ENCODE data around the gene F10. TPM values are rescaled to one million over a fixed set of nuclear protein-coding genes. Genes with fewer than 3 reads are reported as not detected.
A peak's percentile ranks its signal among the peaks of the same experiment; 100 is the strongest.

The F10 gene
- total RNA-seq, 1 donor from 2014 or later, result 8.9 TPM

- no peaks in the 10 kb centered on the region for H3K36me3 ChIP-seq
- H3K4me1 ChIP-seq, result no peaks in the 10 kb centered on the region
- TF ChIP-seq CTCF (IDR thresholded peaks at IDR 0.05), result no peak
- no peak overlapping the region for H3K4me3 ChIP-seq
- no peak overlapping the region for H3K27ac ChIP-seq
- H3K27me3 ChIP-seq (ENCODE audit: low read depth), result peaks cover 10% of the 10 kb centered on the region
- intact Hi-C loops (cut with DNase I), result no loop called here
- no peak for DNase-seq
- no peak for ATAC-seq
- no peaks in the 10 kb centered on the region for H3K9me3 ChIP-seq
Observed at GRCh38 chr13:113135281-113135760, 12.7 kb downstream of the F10 start.

GRCh38 chr13:113137691-113138298, 15.2 kb downstream of the F10 start:
- Histone ChIP-seq H3K27me3 (ENCODE audit: low read depth) (no peaks in the 10 kb centered on the region), H3K4me1 (no peaks in the 10 kb centered on the region), H3K4me3 (no peak overlapping the region), H3K9me3 (no peaks in the 10 kb centered on the region), H3K36me3 (no peaks in the 10 kb centered on the region), H3K27ac (no peak overlapping the region)
- intact Hi-C loops (cut with DNase I), result no loop called here
- DNase-seq, result no peak
- no peak for TF ChIP-seq CTCF (IDR thresholded peaks at IDR 0.05)
- no peak for ATAC-seq

- no peak overlapping the region for H3K27ac ChIP-seq
- ATAC-seq (no peak), DNase-seq (no peak)
- intact Hi-C loops (cut with DNase I), result no loop called here
- H3K9me3 ChIP-seq, result no peaks in the 10 kb centered on the region
- H3K4me1 ChIP-seq, result no peaks in the 10 kb centered on the region
- H3K27me3 ChIP-seq (ENCODE audit: low read depth), result no peaks in the 10 kb centered on the region
- H3K4me3 ChIP-seq, result no peak overlapping the region
- TF ChIP-seq CTCF (IDR thresholded peaks at IDR 0.05), result no peak
- H3K36me3 ChIP-seq, result no peaks in the 10 kb centered on the region
Observed at GRCh38 chr13:113138792-113139551, 16.4 kb downstream of the F10 start.

- H3K4me3 ChIP-seq, result no peak overlapping the region
- intact Hi-C loops (cut with DNase I), result no loop called here
- ATAC-seq (no peak), DNase-seq (no peak)
- no peaks in the 10 kb centered on the region for H3K27me3 ChIP-seq (ENCODE audit: low read depth)
- H3K9me3 ChIP-seq, result no peaks in the 10 kb centered on the region
- TF ChIP-seq CTCF (IDR thresholded peaks at IDR 0.05), result no peak
- H3K36me3 ChIP-seq, result no peaks in the 10 kb centered on the region
- H3K27ac ChIP-seq, result no peak overlapping the region
- H3K4me1 ChIP-seq, result no peaks in the 10 kb centered on the region
Observed at GRCh38 chr13:113139577-113139976, 17.0 kb downstream of the F10 start.

- ATAC-seq (peak in 1 of 2 donors; percentile 34), DNase-seq (peak; percentile 35)
- Histone ChIP-seq H3K27ac (no peak overlapping the region), H3K9me3 (no peaks in the 10 kb centered on the region), H3K4me1 (no peaks in the 10 kb centered on the region), H3K27me3 (ENCODE audit: low read depth) (no peaks in the 10 kb centered on the region), H3K36me3 (no peaks in the 10 kb centered on the region), H3K4me3 (no peak overlapping the region)
- intact Hi-C loops (cut with DNase I), result no loop called here
- no peak for TF ChIP-seq CTCF (IDR thresholded peaks at IDR 0.05)
Observed at GRCh38 chr13:113140677-113141600, 18.3 kb downstream of the F10 start.
